Measurements from ENCODE around the gene BEAN1.
"Not testable (repeated sequence)": the region's sequence is repeated elsewhere in the genome, so short reads cannot be mapped to it uniquely, and the experiment has no call there.

The BEAN1 gene

DNA sequence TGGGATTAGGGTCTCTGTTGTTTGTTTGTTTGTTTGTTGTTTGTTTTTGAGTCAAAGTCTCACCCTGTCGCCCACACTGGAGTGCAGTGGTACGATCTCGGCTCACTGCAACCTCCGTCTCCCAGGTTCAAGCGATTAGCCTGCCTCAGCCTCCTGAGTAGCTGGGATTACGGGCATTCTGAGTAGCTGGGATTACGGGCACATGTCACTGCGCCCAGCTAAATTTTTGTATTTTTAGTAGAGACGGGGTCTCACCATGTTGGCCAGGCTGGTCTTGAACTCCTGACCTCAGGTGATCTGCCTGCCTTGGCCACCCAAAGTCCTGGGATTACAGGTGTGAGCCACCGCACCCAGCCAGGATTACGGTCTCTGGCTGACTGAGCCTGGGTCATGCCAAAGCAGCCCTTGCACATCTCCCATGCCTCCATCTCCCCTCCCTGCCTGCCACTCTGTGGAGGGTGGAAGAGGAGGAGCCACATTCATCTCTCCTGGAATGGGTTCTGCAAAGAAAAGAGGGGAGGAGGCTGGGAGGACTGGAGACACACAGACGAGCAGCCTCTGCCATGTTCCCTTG lies 59.2 kb downstream of the BEAN1 start:
- DNase-seq (ENCODE audit: low spot score), result no peak

DNA sequence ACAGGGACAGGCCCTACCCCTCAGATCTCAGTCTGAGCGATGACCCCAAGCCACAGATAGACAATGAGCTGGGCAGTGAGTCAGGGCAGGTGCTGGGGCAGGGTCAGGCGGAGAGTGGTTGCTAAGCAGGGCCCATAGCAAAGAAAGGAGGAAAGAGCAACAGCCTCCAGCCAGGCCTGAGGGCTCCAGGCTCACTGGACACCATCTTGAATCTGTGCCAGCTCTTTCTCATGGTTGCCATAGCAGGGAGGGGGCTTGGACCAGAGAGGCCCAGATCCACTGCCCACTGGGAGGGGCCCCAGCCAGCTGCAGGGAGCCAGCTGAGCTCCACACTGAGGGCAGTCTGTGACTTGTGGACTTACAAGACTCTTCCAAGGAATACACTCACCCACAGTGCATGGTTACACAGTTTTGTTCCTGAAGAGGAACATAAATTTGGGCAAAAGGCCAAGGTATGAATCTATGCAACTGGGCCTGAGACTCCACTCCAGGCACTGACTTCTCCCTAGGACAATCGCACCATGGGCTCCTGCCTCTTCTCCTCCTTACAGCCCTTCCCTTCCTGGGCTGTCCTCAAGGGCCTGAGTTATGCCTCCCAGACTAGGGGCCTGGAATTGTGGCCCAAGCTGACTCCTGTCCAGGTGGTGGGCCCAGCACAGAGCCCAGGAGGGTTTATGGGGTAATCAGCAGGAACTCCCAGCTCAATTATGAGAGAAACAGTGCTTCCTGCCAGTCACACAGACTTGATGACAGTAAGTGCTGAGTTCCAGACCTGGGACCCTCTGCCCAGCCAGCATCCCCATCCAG lies 59.9 kb downstream of the BEAN1 start:
- no peak for DNase-seq (ENCODE audit: low spot score)

DNA sequence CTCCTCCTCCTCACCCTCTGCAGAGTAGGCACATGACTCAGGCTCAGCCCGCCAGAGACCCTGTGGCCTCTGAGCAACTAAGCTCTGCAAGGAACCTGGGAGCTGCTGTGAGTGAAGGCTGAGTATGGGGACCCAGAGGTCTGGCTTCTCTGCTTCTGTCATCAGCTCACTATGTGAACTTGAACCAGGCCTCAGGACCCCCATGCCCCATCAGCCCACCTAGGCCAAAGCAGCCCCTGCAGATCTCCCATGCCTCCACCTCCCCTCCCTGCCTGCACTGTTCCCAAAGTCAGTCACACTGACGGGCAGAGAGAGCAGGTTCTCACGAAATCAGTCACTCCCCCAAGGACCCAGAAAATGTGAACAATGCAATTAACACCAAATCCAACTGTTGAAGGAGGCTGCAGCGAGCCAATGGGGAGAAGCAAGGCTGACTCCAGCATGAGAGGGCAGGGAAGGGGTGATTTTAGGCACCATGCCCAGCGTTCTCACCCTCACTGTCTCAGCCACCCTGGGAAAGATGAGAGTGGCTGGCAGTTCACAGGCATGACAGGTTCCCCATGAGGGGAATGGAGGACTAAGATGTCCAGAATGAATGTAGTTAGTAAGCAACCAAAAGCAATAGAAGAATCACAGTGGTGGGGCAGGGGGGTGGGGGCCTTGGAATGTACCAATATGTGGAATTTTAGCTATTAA lies 60.6 kb downstream of the BEAN1 start:
- DNase-seq (ENCODE audit: low spot score), result no peak

DNA sequence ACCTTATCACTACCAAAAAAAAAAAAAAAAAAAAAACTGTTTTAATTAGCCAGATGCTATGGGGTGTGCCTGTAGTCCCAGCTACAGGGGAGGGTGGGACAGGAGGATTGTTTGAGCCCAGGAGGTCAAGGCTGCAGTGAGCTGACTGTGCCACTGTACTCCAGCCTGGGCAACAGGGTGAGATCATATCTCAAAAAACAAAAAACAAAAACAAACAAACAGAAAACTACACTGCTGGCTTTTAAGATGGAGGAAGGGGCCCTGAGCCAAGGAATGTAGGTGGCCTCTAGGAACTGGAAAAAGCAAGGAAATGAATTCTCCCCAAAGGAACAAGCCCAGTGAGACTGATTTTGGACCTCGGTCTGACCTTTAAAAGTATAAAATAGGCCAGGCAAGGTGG lies 61.4 kb downstream of the BEAN1 start:
- DNase-seq (ENCODE audit: low spot score), result no peak

DNA sequence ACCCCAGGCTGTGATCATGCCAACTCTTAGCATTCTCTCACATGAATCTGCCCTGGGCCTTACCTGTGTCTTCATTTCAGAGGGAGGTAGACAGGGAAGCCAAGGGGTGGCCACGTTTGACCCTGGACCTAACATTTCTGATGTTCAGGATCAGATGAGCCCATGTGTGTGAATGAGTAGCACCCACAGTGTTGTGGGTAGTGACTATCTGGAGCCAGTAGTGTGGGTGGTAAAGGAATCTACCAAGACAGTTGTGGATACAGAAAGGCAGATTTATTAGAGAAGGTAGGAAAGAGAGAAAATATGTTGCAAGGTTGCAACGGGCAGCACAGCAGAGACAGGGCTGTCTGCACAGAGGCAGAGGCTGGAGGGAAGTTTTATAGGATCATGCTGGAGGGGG lies 62.3 kb downstream of the BEAN1 start:
- DNase-seq (ENCODE audit: low spot score), result no peak

DNA sequence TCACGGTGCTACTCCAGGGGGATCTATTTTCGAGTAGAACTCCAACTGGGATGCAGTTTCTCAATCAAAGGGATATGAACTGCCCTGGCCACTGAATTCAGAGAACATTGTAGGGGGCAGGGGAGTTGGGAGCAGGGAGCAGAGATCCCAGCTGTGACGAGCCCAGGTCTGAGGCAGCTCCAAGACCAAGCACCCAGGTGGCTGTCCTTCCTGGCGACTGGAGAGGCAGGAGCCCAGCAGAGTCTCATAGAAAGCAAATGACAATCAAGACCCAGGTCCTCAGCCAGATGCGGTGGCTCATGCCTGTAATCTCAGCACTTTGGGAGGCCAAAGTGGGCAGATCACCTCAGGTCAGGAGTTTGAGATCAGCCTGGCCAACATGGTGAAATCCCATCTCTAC lies 62.7 kb downstream of the BEAN1 start:
- no peak for DNase-seq (ENCODE audit: low spot score)

DNA sequence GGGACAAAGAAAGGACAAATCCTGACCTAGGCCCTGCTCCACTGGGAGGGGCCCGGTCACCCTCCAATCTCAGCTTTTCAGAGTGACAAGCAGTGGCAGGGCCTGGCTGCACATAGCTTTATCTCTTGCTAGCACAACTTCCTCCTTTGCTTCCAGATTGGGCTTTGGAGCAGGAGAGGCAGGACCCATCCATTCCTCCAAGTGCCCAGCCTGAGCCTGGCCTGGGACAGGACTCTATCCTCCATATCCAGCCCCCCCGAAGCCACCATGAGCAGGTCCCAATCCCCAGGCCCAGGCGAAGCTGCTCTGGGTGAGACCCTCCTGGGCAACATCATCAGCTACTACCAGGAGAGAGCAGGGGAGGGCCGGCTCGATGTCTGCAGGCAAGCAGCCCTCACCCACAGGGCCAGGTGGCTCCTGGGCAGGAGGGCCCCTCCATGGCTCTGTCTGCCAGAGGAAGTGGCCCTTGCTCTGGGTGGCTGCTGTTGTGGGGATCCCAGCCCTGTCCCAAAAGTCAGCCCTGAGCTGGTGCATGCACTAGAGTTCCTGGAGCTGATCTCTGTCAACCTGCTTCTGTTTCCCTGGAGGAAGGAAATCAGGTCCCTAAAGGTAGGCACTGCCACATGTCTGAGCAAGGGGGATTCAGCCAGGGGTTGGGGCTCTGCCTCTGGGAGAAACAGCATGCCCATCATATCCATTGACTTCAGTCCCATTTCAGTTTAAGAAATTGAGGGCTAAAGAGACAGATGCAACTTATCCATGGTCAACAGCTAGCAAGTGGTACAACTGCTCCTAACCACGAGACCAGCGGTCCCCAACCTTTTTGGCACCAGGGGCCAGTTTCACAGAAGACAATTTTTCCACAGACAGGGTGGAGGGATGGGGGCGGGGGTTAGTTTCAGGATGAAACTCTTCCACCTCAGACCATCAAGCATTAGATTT lies 64.0 kb downstream of the BEAN1 start:
- no peak for DNase-seq (ENCODE audit: low spot score)

DNA sequence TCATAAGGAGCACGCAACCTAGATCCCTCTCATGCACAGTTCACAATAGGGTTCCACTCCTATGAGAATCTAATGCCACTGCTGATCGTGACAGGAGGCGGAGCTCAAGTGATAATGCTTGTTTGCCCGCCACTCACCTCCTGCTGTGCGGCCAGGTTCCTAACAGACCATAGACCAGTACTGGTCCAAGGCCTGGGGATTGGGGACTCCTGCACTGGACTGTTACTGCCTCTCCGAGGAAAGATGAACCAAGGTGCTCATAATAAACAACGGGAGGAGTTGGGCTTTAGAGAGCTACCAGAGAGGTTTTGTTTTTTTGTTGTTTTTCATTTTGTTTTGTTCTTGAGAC lies 64.6 kb downstream of the BEAN1 start:
- no peak for DNase-seq (ENCODE audit: low spot score)

DNA sequence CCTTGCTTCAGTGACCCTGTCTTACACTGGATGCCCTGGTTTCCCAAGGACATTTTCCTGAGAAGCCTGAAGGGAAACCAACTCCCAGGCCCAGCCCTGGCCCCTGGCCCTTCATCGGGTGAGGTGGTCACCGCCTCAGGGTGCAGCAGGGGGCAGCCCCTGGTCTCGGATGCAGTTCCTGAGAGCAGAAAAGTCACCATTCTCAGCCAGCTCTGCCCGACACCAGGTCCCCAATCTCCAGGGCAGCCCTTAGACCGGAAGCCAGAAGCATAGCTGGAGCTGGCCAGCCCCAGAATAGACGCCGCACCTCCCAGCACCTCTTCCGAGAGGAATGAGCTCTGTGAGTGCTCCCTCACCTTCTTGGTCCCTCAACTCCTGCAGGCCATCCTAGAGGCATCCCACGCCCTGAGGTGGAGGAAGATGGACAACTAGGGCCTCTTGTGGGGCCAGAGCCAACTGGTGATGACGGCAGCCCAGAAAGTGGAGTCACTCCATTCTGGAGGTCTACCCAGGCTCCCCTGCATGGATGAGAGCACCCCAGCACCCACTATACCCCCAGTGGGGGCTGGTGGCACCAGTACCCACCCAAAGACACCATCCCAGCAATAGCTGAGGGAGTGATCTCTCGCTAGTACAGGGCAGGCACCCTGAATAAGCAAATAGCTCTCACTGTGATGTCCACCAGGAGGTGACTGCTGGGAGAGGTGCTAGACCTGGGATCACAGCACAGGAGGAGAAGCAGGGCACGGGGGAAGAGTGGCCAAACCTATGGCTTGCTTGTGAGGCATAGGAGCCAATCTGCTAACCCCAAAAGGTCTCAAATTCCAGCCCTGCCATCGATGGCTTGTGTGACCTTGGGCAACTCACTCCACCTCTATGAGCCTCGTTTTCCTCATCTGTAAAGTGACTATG lies 66.7 kb downstream of the BEAN1 start:
- DNase-seq (ENCODE audit: low spot score), result no peak

DNA sequence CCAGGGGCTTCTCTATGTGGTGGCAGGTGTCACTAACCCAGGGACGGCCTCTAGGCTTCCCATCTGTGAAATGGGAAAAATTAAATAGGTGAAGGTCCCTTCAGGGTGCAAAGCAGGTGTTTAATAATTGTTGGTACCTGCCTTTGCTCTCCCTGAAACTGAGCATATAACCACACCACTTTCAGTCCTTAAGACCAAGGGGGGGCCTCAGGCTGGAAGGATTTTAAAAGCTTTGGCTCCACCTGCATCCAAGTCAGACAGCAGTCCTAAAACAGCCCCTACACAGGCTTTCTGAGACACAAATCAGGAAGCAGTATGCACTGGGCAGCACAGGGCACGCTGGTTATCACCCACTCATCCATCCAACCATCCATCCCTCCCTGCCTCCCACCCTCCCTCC lies 67.8 kb downstream of the BEAN1 start:
- DNase-seq (ENCODE audit: low spot score), result no peak

DNA sequence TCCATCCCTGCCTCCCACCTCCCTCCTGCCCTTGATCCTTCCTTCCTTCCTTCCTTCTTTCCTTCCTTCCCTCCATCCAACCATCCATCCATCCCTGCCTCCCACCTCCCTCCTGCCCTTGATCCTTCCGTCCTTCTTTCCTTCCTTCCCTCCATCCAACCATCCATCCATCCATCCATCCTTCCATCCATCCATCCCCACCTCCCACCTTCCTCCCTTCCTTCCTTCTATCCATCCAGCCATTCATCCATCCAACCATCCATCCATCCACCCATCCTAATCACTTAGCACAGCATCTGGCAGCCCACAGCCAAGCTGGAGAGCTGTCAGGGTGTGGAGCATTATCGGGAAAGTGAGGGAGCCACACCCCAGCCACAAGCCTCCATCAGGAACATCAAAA lies 68.3 kb downstream of the BEAN1 start:
- no peak for DNase-seq (ENCODE audit: low spot score)

DNA sequence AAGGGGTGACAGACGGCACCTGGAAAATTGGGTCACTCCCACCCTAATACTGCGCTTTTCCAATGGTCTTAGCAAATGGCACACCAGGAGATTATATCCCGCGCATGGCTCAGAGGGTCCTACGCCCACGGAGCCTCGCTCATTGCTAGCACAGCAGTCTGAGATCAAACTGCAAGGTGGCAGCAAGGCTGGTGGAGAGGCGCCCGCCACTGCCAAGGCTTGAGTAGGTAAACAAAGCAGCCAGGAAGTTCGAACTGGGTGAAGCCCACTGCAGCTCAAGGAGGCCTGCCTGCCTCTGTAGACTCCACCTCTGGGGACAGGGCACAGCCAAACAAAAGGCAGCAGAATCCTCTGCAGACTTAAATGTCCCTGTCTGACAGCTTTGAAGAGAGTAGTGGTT lies 69.1 kb downstream of the BEAN1 start:
- not testable (repeated sequence) for DNase-seq (ENCODE audit: low spot score)

DNA sequence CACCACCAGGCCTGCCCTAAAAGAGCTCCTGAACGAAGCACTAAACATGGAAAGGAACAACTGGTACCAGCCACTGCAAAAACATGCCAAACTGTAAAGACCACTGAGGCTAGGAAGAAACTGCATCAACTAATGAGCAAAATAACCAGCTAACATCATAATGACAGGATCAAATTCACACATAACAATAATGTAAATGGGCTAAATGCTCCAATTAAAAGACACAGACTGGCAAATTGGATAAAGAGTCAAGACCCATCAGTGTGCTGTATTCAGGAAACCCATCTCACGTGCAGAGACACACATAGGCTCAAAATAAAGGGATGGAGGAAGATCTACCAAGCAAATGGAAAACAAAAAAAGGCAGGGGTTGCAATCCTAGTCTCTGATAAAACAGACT lies 70.8 kb downstream of the BEAN1 start:
- DNase-seq (ENCODE audit: low spot score), result not testable (repeated sequence)

DNA sequence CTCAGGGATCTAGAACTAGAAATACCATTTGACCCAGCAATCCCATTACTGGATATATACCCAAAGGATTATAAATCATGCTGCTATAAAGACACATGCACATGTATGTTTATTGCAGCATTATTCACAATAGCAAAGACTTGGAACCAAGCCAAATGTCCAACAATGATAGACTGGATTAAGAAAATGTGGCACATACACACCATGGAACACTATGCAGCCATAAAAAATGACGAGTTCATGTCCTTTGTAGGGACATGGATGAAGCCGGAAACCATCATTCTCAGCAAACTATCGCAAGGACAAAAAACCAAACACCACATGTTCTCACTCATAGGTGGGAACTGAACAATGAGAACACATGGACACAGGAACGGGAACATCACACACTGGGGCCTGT lies 74.5 kb downstream of the BEAN1 start:
- DNase-seq (ENCODE audit: low spot score), result not testable (repeated sequence)

DNA sequence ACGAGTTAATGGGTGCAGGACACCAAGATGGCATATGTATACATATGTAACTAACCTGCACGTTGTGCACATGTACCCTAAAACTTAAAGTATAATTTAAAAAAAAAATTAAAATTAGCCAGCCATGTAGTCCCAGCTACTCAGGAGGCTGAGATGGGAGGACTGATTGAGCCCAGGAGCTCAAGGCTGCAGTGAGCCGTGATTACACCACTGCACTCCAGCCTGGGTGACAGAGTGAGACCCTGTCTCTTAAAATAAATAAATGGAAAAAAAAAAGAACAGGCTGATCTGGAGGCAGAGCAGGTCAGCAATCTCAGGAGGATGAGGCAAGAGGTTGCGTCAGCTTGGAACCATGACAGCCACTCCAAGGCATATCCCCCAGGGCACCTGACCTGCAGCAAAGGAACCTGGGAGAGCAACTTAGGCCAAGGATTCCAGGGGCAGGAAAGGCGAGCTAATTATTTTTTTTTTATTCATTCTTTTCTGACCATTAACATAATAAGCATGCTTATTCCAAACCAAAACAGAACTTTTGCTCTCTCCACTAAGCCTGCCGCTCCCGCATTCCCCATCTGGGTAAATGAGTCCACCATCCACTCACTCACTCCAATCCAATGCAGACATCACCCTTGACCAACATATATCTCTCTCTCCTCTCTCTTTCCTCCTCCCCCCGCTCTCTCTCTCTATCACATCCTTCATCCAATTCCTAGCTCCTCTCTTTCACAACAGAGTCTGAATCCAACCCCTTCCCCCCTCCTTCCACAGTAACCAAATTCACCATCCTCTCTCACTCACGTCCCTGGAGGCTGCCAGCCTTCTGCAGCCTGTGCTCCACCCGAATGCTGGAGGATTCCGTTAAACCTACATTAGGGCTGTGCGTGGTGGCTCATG lies 75.2 kb downstream of the BEAN1 start:
- no peak for DNase-seq (ENCODE audit: low spot score)

DNA sequence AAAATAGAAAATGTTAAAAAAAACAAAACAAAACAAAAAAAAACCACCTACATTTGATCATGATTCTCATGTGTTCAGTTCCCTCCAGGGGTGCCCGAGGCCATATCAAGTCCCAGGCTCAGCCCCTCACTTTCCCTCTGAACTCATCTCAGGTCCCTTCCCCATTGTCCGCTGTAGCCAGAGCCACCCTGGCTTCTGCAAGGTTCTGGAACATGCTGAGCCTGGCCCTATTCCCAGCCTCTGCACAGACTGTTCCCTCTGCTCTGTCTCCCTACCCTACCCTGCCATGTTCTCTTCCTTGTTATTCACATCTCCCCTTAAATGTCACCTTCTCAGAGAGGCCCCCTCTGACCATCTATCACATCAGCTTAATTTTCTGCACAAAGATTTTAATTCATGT lies 75.9 kb downstream of the BEAN1 start:
- no peak for DNase-seq (ENCODE audit: low spot score)

DNA sequence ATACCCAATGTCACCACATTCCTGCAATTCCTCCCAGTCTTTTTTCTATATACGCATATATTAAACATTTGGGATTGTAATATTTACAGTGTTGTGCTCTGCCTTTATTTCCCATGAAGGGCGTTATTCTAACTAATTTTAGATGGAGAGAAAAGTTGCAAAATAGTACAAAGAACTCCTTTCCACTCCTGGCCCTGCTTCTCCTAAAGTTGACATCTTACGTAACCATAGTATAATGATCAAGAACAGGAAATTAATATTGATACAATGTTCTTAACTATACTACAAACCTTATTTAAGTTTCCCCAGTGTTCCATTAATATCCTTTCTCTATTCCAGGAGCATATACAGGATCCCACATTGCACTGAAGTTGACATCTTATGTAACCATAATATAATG lies 76.5 kb downstream of the BEAN1 start:
- DNase-seq (ENCODE audit: low spot score), result no peak

DNA sequence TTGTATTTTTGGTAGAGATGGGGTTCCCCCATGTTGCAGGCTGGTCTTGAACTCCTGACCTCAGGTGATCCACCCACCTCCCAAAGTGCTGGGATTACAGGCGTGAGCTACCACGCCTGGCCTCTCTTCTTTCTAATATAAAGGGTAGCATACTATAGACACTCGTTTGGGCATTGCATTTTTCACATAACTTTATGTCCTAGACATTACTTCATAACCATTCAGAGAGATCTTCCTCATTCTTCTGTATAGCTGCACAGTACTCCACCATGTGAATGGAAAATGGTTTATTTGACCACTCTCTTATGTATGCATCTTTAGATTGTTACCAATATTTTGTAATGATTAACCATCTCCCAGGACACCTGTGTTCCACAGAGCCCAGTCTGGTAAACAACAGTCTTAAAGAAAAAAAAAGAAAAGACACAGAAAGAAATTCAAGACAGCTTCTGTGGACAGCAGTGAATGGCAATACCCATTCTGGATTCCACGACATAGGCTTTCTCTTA lies 80.7 kb downstream of the BEAN1 start:
- no peak for DNase-seq (ENCODE audit: low spot score)

DNA sequence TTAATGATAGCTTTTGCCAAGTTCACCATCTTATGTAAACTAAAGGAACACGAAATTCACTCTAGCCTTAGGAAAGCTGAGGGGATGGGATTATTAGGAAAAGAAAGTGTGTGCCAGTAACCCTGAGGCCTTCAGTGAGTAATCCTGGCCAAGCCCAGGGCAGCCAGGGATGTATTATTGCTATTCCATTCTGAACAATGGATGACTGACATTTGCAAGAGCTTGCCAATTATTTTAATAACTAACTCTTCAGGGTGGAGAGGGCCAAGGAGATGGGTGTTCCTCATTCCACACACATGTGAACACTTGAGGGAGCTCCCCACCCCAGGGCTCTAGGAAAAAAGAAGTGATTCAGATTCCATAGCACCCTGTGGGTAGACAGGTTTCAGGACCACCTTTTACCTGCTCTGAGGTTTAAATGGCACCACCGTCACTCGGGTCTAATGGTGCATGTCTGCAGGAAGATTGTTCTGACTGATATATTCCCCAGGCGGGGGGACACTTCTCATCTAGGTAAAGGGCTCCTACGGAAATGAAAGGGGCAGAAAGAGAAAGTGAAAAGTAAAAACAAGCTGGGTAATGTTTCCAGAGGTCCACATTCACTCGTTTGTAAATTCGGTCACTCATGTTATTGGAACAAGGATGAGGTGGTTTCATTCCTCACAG lies 81.3 kb downstream of the BEAN1 start:
- DNase-seq (ENCODE audit: low spot score), result no peak
